AG04449 (cell line): ENCODE data around the gene MLH3.

Experiments
- CTCF ChIA-PET: fragments of 350-600 bp; formaldehyde crosslinking; extraction: SDS; loops from one replicate; lab custom pipeline; 2021; ENCODE audit warnings: antibody characterized with exemption; lab: Yijun Ruan, JAX
- POLR2A ChIA-PET: fragments of 400-600, 350-600 bp; formaldehyde crosslinking; extraction: SDS; loops from one replicate; lab custom pipeline; 2020; ENCODE audit warnings: antibody characterized with exemption, inconsistent platforms; lab: Yijun Ruan, JAX
- DNase-seq: peaks from one replicate; pipeline ENCODE4 v3.0.0-alpha.2; 2010; ENCODE audit warnings: low read depth, low spot score
- H3K4me3 ChIP-seq: 2 replicates; pipeline ENCODE4 v1.5.1; 2011; ENCODE audit warnings: low read depth, mild to moderate bottlenecking, control low read depth, low read length
- CTCF ChIP-seq: IDR thresholded peaks from one replicate; pipeline ENCODE4 v1.5.1; 2011; ENCODE audit warnings: mild to moderate bottlenecking, moderate library complexity, low read length, control low read depth, inconsistent platforms; ENCODE audit not compliant: insufficient read depth; ENCODE audit errors: missing control alignments

MLH3 gene

GRCh38 chr14:74965486-74966153, 85.6 kb downstream of the MLH3 start:
- POLR2A ChIA-PET, result interaction anchor here (0.7 kb wide), 1 partner anchor 11 kb away, joined by 3 read pairs; the partner anchor contains the start of gene PGF
- no peak overlapping the region for H3K4me3 ChIP-seq
- CTCF ChIA-PET, result interaction anchor here (0.6 to 2.7 kb wide), 11 partner anchors 8 to 60 kb away, joined by 3 to 20 read pairs (median 3); no protein-coding TSS in a partner anchor
- no peak for TF ChIP-seq CTCF
- no peak for DNase-seq

- TF ChIP-seq CTCF, result no peak
- H3K4me3 ChIP-seq, result no peak overlapping the region
- ChIA-PET POLR2A (interaction anchor here (0.7 kb wide), 1 partner anchor 10 kb away, joined by 3 read pairs; the partner anchor contains the start of gene PGF), CTCF (interaction anchor here (0.9 to 2.7 kb wide), 12 partner anchors 9 to 60 kb away, joined by 3 to 20 read pairs (median 4); partner anchors contain the start of gene PGF)
- no peak for DNase-seq
Observed at GRCh38 chr14:74964787-74965485, 86.3 kb downstream of the MLH3 start.
